HG03439 (cell line): ENCODE results near the gene GRIN2A.

Source experiments
- ATAC-seq: cut with Tn5 transposase; IDR thresholded peaks from one replicate; pipeline ENCODE4 v1.9.1; 2021; ENCODE audit warnings: mild to moderate bottlenecking, moderate library complexity; ENCODE audit not compliant: unreplicated experiment

GRIN2A gene

DNA sequence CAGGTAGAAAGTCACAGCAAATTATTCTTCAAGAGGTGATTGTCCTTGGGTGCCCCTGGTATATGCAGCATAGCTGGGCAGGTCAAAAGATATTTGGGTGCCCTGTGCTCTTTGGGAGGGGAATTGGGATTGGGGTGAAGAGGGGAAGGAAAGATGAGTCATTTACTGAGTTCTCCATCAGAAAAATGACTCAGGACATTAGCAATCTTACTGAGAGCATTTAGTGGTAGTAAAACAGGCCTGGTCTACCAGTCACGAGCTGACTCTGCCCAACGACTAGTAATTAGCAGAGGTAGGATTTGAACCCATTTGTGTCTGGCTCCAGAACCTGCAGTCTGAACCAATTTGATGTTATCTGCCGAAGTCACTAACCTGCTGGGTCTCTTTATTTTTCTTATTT is 6.0 kb upstream of the GRIN2A start:
- ATAC-seq: no peak

DNA sequence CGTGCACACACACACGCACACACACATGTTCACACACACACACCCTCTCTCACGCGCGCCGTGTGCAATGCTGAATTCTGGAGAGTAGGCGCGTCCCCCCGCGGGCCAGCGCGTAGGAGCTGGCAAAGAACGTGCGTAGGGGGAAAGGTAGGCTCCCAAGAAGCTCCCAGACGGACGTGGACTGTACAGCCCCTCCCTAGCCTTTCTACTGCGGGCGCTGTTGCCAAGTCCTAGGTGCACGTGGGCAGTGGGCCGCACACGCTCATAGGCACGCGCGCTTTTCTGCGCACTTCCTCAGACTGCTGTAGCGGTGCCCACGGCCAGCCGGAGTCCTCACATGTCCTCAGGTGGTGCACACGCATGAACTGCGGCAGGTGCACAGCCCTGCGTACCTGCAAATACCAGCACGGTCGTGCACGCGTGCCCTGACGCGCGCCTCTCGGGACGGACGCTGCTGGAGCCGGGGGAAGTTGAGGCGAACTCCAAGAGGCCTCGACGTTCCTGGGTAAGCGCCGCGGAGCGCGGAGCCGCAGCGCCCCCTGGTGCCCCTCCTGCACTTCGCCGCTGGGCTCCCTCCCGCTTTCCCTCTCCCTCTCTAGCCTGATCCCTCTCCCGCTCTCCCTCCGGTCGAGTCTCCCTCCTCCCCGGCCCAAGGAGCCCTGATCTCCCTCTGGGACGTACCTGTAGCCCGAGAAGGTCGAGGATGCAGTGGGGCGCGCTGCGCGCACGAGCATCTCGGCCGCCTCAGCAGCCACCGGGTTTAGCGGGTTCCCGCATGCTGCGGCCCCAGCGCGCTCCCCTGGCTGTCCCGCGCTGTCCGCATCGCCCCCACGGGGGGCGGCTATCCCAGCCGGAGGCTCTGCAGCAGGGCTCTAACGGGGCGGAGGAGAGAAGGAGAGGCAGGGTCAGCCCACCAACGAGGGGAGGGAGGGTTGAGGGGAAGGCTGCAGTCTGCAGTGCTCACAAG is 749 bp downstream of the GRIN2A start:
- no peak for ATAC-seq

DNA sequence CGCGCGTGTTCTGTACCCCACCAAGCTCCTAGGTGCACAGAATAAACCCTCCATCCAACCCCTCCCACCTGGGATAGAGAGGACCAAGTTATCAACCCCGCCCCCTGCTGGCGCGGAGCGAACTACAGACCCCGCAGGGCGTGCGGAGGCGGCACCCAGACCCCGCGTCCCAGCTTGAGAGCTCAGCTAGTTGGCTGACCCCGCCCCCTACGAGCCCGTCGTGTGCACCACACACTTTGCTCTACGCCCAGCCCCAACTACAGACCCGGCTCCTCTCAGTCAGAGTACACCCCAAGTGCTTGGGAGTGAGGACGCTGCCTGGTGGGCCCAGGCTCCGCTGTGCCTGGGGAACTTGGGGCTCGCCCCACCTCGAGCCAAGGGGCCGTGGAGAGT is 1.5 kb downstream of the GRIN2A start:
- ATAC-seq: no peak

DNA sequence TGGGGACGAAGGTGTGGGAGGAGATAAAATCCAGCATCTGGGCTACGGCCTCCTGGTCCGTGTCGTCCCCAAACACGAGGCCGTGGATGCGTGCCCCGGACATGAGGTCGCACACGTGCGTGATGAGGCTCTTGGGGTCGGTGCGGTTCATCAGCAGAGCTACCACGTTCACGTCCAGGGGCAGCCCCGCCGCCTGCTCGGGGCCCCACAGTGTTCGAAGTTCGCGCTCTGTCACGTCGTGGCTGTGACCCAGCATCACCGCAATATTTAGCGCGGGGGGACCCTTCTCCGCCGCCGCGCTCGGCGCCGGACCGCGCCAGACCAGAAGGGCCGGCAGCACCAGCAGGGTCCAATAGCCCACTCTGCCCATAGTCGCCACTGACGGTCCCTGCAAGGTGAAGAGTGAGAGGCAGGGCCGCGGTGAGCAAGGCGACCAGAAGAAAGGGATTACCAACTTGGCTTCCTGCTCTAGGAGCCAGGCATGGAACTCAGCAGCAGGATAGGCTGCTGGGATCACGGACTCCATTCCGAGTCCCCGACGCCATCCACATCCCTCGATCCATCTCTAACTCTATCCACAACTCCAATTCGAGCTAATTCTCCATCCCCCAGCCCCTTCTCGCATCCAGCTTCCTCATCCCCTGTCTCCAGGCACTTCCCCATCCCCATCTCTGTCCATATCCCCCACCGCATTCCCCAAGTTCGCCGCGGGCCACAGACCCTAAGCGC is 2.0 kb downstream of the GRIN2A start:
- ATAC-seq: no peak

DNA sequence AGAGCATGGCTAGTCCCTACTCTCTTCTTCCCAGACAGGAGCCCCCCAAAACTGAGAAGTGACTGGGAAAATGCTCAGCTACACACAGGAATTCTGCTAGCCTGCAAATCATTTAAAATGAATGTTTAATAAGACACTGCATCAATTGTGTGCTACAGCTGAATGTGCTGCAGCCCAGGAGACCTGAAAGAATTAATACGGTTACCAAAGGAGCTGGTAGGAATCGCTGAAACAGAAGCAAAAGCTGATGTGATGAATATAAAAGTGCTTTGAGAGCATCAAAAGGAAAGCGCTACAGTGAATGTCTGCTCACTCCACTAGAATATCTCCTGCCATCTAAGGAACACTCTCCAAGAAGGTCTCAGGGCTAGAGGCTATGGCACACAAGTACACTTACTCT is 3.7 kb downstream of the GRIN2A start:
- ATAC-seq: no peak

DNA sequence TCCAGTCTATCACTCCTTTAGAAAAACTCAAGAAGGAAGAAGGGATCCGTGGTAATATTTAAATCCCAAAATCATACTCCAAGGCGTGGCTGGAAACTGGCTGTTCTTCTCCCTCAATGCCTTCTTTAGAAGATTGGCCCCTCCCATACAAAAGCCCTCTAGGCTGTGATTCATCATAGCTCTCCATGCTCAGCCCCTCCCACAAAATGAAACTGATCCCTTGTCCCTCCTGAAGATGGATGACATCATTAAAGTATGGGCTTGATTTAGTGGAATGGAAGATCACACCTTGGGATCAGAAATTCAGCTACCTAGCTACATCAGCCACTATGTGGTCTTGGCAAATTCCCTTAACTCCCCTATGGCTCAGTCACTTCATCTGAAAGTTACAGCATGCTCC is 4.1 kb downstream of the GRIN2A start:
- ATAC-seq: no peak

DNA sequence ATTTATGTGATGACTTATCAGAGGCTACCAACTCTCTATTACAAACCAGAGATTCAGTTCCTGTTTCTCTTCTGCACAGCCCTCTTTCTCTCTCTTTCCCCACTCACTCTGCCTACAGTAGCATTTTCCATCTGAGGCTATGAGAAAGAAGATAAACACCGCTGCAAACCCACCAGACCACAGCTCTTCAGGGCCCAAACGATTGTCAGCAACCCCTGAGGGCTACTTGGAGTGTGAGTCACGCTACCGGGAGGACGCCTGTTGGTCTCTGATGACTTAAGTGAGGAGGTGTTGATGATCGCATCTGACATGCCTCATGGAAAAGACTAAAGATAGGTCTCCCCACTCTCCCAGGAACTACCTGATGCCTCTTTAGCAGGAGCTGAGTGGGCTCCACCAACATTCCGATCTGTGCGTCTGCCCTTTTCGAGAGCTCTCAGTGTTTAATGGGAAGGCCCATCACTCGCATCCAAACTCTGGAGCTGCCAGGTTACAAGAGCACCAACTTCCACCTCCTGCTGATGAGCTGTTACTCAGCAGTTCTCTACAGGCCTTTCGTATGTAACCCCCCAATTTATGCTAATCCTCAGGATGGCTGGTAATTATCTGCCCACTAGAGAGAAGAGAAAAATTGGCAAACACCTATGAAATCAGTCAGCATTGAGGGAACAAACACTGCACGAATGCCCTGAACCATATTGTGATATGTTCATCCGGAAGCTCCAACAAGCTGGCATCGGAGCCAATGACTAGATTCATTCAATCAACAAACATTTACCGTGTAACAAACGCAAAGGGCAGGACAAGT is 9.2 kb downstream of the GRIN2A start:
- no peak for ATAC-seq

DNA sequence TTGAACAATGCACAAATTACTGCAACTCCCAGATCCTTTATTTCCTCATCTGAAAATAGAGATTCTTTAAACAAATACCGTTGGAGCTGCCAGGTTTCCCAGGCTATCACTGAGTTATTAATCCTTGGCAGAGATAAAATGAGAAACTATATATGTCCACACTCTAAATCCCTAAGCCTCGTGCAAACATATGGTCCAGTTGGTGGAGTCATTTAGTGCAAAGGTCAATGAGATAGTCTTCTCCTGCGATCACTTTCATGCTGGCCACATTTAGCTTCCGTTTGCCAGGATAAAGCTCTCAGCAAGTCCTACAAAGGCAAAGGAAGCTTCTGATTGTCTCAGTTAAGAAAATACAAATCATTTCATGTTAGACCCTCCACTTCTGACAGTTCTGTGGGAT is 11.0 kb downstream of the GRIN2A start:
- no peak for ATAC-seq

DNA sequence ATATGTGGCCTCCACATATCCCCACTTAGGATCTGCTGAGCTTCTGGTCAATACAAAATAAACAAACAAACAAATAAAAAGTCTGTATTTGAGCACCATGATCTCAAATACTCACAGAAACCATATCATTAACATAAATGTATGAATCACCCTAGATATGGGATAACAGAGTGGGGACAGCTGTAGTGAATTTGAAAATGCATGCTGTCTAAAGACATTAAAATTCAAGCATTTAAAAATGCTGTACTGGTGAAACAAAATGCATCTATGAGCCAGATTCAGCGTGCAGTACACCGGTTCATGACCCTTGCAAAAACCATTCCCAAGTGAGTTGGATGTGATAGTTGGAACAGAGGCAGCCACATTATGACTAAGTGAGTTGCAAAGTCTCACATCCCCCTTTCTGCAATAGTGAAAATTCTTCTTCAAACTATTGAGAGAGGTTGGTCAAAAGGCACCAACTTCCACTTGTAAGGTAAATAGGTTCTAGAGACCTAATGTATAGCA is 12.3 kb downstream of the GRIN2A start:
- ATAC-seq: no peak

DNA sequence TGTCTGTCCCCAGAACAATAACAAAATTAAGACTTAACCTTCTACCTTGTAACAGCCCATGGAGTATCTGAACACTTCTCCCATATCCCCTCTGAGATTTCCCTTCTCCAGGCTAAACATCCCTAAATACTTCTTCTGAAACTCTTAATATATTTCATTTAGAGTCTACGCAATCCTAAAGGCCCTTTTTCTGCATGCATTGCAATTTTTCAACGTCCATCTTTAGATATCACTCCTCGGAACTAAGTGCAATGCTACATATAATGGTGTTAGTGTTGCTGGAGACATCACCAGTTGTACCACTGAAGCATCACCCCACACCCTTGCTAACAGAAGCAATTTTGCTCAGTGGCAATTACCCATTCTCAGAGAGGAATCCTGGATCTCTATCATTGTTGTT is 13.2 kb downstream of the GRIN2A start:
- no peak for ATAC-seq

DNA sequence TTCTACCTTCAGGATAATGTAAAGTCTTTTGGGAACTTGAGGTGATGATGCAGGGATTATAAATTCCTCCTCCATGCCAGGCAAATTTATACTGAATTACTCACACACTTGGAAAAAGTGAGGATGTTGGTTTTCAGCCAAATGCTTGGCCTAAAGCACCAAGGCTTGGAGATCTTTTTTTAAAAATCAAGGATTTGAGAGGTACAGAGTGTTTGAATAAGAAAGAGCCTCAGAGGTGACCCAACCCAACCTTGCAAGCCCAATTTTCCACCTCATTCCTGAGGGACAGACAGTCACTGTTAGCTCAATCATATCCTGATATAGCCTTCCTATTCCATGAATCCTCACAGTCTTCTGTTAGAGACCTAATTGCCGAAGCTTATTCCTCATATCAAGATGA is 14.0 kb downstream of the GRIN2A start:
- ATAC-seq: no peak

DNA sequence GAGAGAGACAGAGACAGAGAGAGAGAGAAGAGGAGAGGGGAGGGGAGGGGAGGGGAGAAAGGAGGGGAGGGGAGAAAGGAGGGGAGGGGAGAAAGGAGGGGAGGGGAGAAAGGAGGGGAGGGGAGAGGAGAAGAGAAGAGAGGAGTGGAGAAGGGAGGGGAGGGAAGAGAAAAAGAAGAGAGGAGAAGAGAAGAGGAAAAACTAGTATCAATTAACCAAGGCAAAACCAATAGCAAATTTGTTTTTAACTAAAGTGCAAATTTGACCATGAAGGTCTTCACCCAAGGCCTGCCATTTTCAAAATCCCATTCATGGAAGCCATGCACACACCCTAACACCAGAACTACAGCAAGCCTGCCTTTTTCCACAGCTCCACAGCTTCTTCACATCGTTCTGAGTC is 16.6 kb downstream of the GRIN2A start:
- ATAC-seq: no peak

DNA sequence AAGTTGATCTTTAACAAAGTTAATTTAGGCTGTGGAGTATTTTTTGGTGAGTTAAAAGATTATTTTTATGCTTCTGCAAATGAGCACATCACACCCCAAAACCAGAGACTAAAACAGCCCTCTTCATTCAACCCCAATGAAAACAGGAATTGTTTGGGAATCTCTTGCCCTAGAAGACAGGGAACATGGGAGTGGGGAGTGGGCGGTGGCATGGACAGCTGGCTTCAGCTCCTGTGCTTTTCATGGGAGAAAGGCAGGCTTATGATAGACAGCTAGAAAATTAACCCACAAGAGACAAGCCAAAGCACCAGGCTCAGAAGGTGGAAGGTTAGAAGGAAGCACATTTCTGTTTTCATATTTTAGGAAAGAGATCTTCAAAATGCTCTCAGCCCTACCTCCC is 19.2 kb downstream of the GRIN2A start:
- no peak for ATAC-seq

DNA sequence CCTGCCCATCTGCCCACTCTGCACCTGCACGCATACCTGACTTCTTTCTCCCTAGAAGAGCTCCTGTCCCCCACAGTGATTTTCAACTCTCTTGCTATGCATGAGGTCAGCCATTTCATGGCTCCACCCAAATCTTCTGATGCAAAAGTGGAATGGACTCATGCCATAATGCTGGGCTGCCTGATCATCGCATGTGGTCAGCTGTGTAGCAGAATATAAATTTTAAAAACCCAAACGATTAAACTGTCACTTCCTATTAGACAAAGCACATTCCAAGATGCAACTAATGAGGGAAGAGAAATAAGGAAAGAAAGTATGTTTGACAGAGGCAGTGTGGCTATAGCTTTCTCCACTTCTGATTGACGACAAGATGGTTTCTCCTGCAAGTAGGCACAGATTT is 26.1 kb downstream of the GRIN2A start:
- ATAC-seq: no peak

DNA sequence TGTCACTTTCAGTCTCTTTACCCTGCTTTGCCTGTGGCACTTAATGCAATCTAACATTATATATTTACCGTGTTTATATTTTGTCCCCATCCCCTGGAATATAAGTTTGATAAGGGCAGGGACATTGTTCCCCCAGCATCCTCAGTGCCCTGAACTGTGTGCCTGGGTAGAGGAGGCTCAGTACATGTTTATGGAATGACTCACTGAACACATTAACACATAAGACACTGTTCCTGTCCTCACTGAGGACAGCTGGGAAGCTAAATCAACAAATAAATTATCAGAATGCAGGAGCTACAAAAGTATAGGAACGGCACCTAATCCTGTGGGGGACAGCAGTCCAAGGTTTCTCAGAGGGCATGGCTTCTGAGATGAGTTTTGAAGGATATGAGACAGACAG is 27.8 kb downstream of the GRIN2A start:
- ATAC-seq: no peak

DNA sequence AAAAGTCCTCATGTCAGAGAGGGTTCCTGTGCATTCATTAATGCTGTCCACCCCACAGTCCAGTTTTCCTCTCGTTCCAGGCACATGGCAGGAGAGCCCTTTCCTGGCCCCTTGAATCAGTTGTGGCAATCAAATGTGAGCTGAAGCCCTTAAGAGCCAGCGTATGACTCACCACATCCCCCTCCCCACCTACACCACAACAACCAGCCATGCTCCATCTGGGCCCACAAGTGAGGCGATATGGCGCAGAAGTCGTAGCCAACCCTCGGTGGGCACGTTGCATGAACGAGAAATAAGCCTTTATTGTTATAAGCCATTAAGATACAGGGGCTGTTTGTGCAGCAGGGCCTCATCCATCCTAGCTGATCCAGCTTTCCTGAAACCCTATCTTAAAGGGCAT is 28.2 kb downstream of the GRIN2A start:
- no peak for ATAC-seq

DNA sequence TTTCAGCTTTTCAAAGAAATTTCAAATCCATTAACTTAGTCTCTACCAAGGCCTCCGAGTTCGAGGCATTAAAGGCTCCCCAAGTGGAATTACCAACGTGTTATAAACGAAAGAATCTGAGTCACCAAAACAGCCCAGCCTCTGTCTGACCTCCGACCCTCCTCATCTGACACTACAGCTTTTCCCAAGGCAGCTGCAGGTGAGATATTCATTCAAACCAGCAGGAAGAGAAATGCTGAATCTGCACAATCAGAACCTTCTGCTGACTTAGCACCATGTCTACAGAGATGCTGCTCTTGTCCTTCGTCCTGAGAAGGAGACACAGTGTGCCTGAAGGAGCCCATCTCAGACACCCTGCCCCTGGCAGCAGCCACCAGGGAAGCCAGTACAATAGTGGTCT is 30.5 kb downstream of the GRIN2A start:
- ATAC-seq: no peak

DNA sequence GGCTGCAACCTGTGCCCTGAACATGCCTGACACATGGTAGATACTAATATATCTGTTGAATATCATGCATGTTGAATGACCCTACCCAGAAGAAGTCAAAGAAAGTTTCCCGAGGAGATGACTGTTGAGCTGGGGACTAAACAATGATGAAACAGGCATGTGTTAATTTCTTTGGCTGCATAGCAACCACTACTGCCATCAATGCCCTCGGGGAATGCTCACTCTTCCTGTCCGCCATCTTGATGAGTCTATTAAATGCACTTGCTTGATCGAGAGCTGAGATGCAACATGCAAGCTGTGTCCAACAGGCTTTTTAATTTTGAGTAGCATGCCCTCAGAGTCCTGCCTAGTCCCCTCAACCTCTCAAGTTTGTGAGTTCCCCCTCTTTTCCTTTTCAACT is 31.3 kb downstream of the GRIN2A start:
- no peak for ATAC-seq

DNA sequence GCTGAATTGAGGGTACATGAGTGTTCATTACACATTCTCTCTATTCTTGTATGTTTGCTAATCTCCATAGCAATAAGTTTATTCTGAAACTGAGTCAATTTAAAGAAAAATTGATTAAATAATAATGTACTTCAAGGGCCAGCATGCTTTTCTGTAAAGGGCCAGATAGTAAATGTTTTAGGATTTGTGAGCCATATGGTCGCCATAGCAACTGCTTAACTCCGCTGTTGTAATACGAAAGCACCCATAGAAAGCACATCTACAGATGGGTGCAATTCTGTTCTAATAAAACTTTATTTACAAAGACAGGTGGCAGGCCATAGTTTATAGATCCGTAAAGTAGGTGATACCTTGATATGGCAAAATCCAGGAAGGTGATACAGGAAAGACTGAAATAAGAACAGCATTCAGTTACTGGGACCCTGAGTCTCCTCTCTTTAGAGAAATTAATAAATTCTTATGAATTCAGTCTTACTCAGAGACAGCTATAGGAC is 36.6 kb downstream of the GRIN2A start:
- ATAC-seq: no peak

DNA sequence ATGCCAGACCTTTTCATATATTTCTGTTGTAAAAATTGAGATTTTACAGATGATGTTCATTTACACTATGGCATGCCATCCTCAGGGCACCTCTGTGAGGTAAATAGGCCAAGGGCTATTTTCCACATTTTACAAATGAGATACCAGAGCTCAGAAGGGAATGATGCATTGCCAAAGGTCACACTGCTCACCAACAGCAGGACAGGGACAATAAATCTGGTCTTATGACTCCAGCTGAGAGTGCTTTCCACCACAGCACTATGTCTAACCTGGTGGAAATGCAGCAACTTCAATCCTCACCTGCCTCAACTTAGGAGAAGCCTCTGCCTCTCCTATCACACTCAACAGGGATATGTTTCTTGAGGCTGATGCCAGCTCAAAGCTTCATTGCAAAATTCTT is 40.6 kb downstream of the GRIN2A start:
- ATAC-seq: no peak

DNA sequence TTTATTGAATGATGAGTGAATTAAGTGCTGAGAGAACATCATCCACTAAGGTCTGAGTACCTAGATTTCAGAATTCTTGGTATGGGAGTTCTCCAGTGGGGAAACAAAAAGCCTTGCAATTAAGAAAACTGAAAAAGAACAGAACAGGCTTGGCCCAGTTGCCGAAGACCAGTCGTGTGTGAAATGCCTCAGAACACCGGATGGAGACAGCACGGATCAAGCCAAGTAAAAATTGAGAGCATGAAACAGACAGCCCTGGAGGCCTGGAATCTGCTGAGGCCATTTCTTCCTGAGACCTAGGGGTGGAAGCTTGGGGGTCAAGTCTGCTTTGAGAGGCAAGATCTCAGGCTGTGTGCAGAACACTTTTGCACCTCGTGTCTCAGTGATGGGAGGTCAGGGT is 43.3 kb downstream of the GRIN2A start:
- no peak for ATAC-seq
